Neuron (in vitro differentiated cells): ENCODE results near the gene RAB11A.

ENCODE experiments used
- H2AFZ ChIP-seq: one replicate; pipeline ENCODE4 v1.6.1; 2013; ENCODE audit warnings: low read depth, mild to moderate bottlenecking, inconsistent platforms, low read length, moderate library complexity
- H3K27me3 ChIP-seq: one replicate; pipeline ENCODE4 v1.6.1; 2013; ENCODE audit warnings: low read length; ENCODE audit not compliant: insufficient read depth
- H3K36me3 ChIP-seq: one replicate; pipeline ENCODE4 v1.6.1; 2013; ENCODE audit warnings: low read length; ENCODE audit not compliant: insufficient read depth
- H3K4me1 ChIP-seq: one replicate; pipeline ENCODE4 v1.6.1; 2013; ENCODE audit warnings: low read length; ENCODE audit not compliant: insufficient read depth
- H3K4me3 ChIP-seq: 2 replicates; pipeline ENCODE4 v1.5.1; 2013; ENCODE audit warnings: mild to moderate bottlenecking, low read length, moderate library complexity
- H3K9me3 ChIP-seq: one replicate; pipeline ENCODE4 v1.6.1; 2013; ENCODE audit warnings: low read length

RAB11A gene

GRCh38 chr15:65834603-65835282, 34.5 kb upstream of the RAB11A start:
- H2AFZ ChIP-seq = no peak overlapping the region
- H3K9me3 ChIP-seq = no peaks in the 10 kb centered on the region
- H3K4me1 ChIP-seq = peaks cover 11% of the 10 kb centered on the region
- no peak overlapping the region for H3K4me3 ChIP-seq
- no peaks in the 10 kb centered on the region for H3K36me3 ChIP-seq
- no peaks in the 10 kb centered on the region for H3K27me3 ChIP-seq

GRCh38 chr15:65835447-65835846, 33.8 kb upstream of the RAB11A start:
- H2AFZ ChIP-seq = no peak overlapping the region
- H3K9me3 ChIP-seq = no peaks in the 10 kb centered on the region
- peaks cover 11% of the 10 kb centered on the region for H3K4me1 ChIP-seq
- no peak overlapping the region for H3K4me3 ChIP-seq
- no peaks in the 10 kb centered on the region for H3K27me3 ChIP-seq
- no peaks in the 10 kb centered on the region for H3K36me3 ChIP-seq

- Histone ChIP-seq H3K4me1 (peaks cover 11% of the 10 kb centered on the region), H2AFZ (no peak overlapping the region), H3K36me3 (no peaks in the 10 kb centered on the region), H3K9me3 (no peaks in the 10 kb centered on the region), H3K27me3 (no peaks in the 10 kb centered on the region), H3K4me3 (no peak overlapping the region)
These were observed 32.6 kb upstream of the RAB11A start for GRCh38 chr15:65836665-65837064.

- Histone ChIP-seq H3K9me3 (no peaks in the 10 kb centered on the region), H3K27me3 (no peaks in the 10 kb centered on the region), H3K4me3 (no peak overlapping the region), H2AFZ (no peak overlapping the region), H3K36me3 (no peaks in the 10 kb centered on the region), H3K4me1 (peaks cover 7% of the 10 kb centered on the region)
These were observed 31.7 kb upstream of the RAB11A start for GRCh38 chr15:65837301-65838294.

DNA sequence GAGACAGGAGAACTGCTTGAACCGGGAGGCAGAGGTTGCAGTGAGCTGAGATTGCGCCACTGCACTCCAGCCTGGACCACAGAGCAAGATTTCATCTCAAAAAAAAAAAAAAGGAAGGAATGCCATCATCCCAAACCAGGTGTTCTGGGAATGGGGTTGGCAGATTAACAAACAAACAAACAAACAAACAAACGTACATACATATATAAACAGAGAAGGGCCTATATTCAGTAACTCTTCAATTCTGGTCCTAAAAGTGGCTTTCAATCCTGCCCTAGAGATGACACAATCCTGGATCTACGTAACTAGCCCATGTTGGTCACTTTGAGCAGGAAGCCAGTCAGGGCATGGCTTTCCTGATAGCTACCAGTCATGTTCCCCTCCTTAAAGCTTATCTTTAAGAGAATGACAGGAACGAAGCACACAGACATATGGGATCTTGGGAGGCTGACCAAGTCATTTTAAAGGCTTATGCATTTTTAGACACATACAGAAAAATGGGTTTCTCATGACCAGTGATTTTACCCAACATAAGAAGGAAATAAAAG, 29.9 kb upstream of the RAB11A start:
- H3K4me1 ChIP-seq = no peaks in the 10 kb centered on the region
- H3K4me3 ChIP-seq = no peak overlapping the region
- H2AFZ ChIP-seq = no peak overlapping the region
- H3K9me3 ChIP-seq = no peaks in the 10 kb centered on the region
- no peaks in the 10 kb centered on the region for H3K36me3 ChIP-seq
- H3K27me3 ChIP-seq = no peaks in the 10 kb centered on the region

- Histone ChIP-seq H3K36me3 (no peaks in the 10 kb centered on the region), H3K4me3 (no peak overlapping the region)
These were observed 29.3 kb upstream of the RAB11A start for GRCh38 chr15:65839985-65840384.

GRCh38 chr15:65841121-65841930, 28.0 kb upstream of the RAB11A start:
- Histone ChIP-seq H3K4me3 (no peak overlapping the region), H2AFZ (no peak overlapping the region), H3K27me3 (no peaks in the 10 kb centered on the region), H3K9me3 (no peaks in the 10 kb centered on the region), H3K4me1 (no peaks in the 10 kb centered on the region), H3K36me3 (no peaks in the 10 kb centered on the region)

More at GRCh38 chr15:65839985-65840384, 29.3 kb upstream of the RAB11A start:
- H2AFZ ChIP-seq = no peak overlapping the region
- H3K4me1 ChIP-seq = no peaks in the 10 kb centered on the region
- H3K27me3 ChIP-seq = no peaks in the 10 kb centered on the region
- no peaks in the 10 kb centered on the region for H3K9me3 ChIP-seq

- no peaks in the 10 kb centered on the region for H3K36me3 ChIP-seq
- no peaks in the 10 kb centered on the region for H3K9me3 ChIP-seq
- no peak overlapping the region for H3K4me3 ChIP-seq
- H3K27me3 ChIP-seq = no peaks in the 10 kb centered on the region
- H3K4me1 ChIP-seq = no peaks in the 10 kb centered on the region
- no peak overlapping the region for H2AFZ ChIP-seq
These were observed 23.3 kb upstream of the RAB11A start for GRCh38 chr15:65845826-65846519.

DNA sequence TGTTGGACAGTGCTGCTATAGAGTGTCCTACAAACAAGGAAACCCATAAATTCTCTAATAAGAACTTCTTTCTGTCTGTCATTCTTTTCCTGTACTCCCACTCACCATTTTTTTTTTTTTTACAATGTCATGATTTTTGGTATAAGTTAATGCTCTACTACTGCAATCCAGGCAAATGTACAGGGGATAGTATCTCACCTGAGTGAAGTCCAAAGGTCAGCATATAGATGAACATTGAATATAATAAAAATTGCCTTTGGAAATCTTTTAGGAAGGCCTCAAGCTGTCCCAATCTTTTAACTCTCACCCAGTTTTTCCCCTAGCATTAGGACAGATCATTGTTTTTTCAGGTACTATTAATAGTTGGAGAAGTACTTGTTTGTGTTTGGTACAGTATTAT, 21.3 kb upstream of the RAB11A start:
- H3K4me3 ChIP-seq = no peak overlapping the region
- H2AFZ ChIP-seq = no peak overlapping the region
- no peaks in the 10 kb centered on the region for H3K27me3 ChIP-seq

DNA sequence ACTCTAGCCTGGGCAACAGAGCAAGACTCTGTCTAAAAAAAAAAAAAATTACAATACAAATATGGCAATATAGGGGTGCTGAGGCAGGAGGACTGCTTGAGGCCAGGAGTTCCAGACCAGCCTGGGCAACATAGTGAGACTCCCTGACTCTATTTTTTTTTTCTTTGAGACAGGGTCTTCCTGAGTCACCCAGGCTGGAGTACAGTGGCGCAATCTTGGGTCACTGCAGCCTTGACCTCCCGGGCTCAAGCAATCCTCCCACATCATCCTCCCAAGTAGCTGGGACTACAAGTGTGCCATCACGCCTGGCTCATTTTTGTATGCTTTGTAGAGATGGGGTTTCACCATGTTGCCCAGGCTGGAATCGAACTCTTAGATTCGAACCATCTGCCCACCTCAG, 17.3 kb upstream of the RAB11A start:
- Histone ChIP-seq H3K27me3 (no peaks in the 10 kb centered on the region), H3K4me1 (no peaks in the 10 kb centered on the region), H3K36me3 (no peaks in the 10 kb centered on the region), H3K4me3 (no peak overlapping the region), H3K9me3 (no peaks in the 10 kb centered on the region), H2AFZ (no peak overlapping the region)

More for the DNA sequence above, 21.3 kb upstream of the RAB11A start:
- Histone ChIP-seq H3K4me1 (no peaks in the 10 kb centered on the region), H3K36me3 (no peaks in the 10 kb centered on the region), H3K9me3 (no peaks in the 10 kb centered on the region)

DNA sequence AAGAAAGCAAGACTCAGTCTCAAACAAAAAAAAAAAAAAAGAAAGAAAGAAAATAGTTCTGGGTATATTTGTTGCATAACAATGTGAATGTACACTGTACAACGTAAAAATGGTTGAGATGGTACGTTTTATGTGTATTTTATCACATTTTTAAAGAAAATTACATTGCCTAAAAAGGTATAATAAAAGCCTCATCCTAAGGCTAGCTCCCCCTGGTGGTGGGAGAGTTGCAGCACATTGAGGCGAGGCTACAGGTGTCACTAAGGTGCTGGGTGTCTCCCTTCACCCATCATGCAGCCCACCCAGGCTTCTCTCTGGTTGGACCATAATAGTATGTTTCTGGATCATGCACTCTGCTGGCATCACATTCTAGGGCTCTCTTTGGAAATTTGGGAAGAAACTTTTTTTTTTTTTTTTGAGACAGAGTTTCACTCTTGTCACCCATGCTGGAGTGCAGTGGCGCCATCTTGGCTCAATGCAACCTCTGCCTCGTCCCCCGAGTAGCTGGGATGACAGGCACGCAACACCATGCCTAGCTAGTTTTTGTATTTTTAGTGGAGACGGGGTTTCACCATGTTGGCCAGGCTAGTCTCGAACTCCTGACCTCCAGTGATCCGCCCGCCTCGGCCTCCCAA, 12.4 kb upstream of the RAB11A start:
- no peaks in the 10 kb centered on the region for H3K9me3 ChIP-seq
- no peak overlapping the region for H3K4me3 ChIP-seq
- H3K36me3 ChIP-seq = no peaks in the 10 kb centered on the region
- H3K27me3 ChIP-seq = no peaks in the 10 kb centered on the region
- H2AFZ ChIP-seq = no peak overlapping the region
- no peaks in the 10 kb centered on the region for H3K4me1 ChIP-seq
